Stomach (tissue), 4 donors: ENCODE results near the gene RBMS1.

Experiments
- EP300 ChIP-seq: sonication (generic); formaldehyde crosslinking; IDR thresholded peaks from one replicate; pipeline ENCODE4 v1.6.1; 2017; ENCODE audit warnings: antibody characterized with exemption
- POLR2A ChIP-seq, 4 donors: fragments of 450-650 bp; IDR thresholded peaks; one replicate each; pipeline ENCODE4 v1.6.1; 2016; ENCODE audit warnings: antibody characterized with exemption in 4 of 4, control low read depth in 2 of 4, mild to moderate bottlenecking in 1 of 4, moderate library complexity in 1 of 4
- POLR2AphosphoS5 ChIP-seq, 3 donors: sonication (generic); formaldehyde crosslinking; IDR thresholded peaks; one replicate each; pipeline ENCODE4 v1.6.1; 2016; ENCODE audit warnings: antibody characterized with exemption in 3 of 3
- TF ChIP-seq, protein P1 (sequence below), 7 experiments: fragments of 450-650 bp in 4 of 7; fragments of 200-600 bp in 3 of 7; sonication (generic) in 3 of 7; IDR thresholded peaks; one replicate each; pipeline ENCODE4 v1.5.1; 2016 to 2019; ENCODE audit warnings: antibody characterized with exemption in 7 of 7, control low read depth in 2 of 7, mild to moderate bottlenecking in 1 of 7

GRCh38 chr2:160463245-160463644, 30.4 kb downstream of the RBMS1 start:
- TF ChIP-seq, protein P1, sequence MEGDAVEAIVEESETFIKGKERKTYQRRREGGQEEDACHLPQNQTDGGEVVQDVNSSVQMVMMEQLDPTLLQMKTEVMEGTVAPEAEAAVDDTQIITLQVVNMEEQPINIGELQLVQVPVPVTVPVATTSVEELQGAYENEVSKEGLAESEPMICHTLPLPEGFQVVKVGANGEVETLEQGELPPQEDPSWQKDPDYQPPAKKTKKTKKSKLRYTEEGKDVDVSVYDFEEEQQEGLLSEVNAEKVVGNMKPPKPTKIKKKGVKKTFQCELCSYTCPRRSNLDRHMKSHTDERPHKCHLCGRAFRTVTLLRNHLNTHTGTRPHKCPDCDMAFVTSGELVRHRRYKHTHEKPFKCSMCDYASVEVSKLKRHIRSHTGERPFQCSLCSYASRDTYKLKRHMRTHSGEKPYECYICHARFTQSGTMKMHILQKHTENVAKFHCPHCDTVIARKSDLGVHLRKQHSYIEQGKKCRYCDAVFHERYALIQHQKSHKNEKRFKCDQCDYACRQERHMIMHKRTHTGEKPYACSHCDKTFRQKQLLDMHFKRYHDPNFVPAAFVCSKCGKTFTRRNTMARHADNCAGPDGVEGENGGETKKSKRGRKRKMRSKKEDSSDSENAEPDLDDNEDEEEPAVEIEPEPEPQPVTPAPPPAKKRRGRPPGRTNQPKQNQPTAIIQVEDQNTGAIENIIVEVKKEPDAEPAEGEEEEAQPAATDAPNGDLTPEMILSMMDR (IDR thresholded peaks at IDR 0.05): no peak
- TF ChIP-seq POLR2AphosphoS5 (IDR thresholded peaks at IDR 0.05) (no peak), EP300 (no peak), POLR2A (IDR thresholded peaks at IDR 0.05) (no peak)
